ENCODE results near the gene TNRC6A. TPM values are rescaled to one million over a fixed set of nuclear protein-coding genes. Genes with fewer than 3 reads are reported as not detected.

Gene TNRC6A
- total RNA-seq, 3 donors from 2014 or later = 49.3 to 84.9 (median 59.6) TPM

GRCh38 chr16:24846548-24847357 lies 117.3 kb downstream of the TNRC6A start:
- no peaks in the 10 kb centered on the region for H3K9me3 ChIP-seq
- DNase-seq (ENCODE audit: low spot score in 2 of 2) = no peak
- intact Hi-C loops (cut with DNase I; ENCODE audit: low total_unique reads) = no loop called here
- no peak for TF ChIP-seq POLR2AphosphoS5 (IDR thresholded peaks at IDR 0.05)
- TF ChIP-seq, protein P1, sequence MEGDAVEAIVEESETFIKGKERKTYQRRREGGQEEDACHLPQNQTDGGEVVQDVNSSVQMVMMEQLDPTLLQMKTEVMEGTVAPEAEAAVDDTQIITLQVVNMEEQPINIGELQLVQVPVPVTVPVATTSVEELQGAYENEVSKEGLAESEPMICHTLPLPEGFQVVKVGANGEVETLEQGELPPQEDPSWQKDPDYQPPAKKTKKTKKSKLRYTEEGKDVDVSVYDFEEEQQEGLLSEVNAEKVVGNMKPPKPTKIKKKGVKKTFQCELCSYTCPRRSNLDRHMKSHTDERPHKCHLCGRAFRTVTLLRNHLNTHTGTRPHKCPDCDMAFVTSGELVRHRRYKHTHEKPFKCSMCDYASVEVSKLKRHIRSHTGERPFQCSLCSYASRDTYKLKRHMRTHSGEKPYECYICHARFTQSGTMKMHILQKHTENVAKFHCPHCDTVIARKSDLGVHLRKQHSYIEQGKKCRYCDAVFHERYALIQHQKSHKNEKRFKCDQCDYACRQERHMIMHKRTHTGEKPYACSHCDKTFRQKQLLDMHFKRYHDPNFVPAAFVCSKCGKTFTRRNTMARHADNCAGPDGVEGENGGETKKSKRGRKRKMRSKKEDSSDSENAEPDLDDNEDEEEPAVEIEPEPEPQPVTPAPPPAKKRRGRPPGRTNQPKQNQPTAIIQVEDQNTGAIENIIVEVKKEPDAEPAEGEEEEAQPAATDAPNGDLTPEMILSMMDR (IDR thresholded peaks at IDR 0.05) = no peak
- no peak for TF ChIP-seq POLR2A (IDR thresholded peaks at IDR 0.05)
- no peaks in the 10 kb centered on the region for H3K36me3 ChIP-seq
- H3K4me1 ChIP-seq = no peaks in the 10 kb centered on the region
- no peak overlapping the region for H3K4me3 ChIP-seq
- no peak overlapping the region for H3K27ac ChIP-seq
- H3K27me3 ChIP-seq = no peaks in the 10 kb centered on the region

GRCh38 chr16:24847358-24847664 lies 117.9 kb downstream of the TNRC6A start:
- no peak for TF ChIP-seq POLR2A (IDR thresholded peaks at IDR 0.05)
- TF ChIP-seq POLR2AphosphoS5 (IDR thresholded peaks at IDR 0.05) = no peak
- TF ChIP-seq, protein P1 (IDR thresholded peaks at IDR 0.05) = no peak
- no peak for DNase-seq (ENCODE audit: low spot score in 2 of 2)
- H3K27ac ChIP-seq = no peak overlapping the region
- no peaks in the 10 kb centered on the region for H3K9me3 ChIP-seq
- no peaks in the 10 kb centered on the region for H3K4me1 ChIP-seq
- H3K4me3 ChIP-seq = no peak overlapping the region
- H3K27me3 ChIP-seq = no peaks in the 10 kb centered on the region
- intact Hi-C loops (cut with DNase I; ENCODE audit: low total_unique reads) = no loop called here
- H3K36me3 ChIP-seq = no peaks in the 10 kb centered on the region

GRCh38 chr16:24848065-24848464 lies 118.6 kb downstream of the TNRC6A start:
- Histone ChIP-seq H3K4me1 (no peaks in the 10 kb centered on the region), H3K9me3 (no peaks in the 10 kb centered on the region), H3K27ac (no peak overlapping the region), H3K36me3 (no peaks in the 10 kb centered on the region), H3K4me3 (no peak overlapping the region), H3K27me3 (no peaks in the 10 kb centered on the region)
- no peak for DNase-seq (ENCODE audit: low spot score in 2 of 2)
- intact Hi-C loops (cut with DNase I; ENCODE audit: low total_unique reads) = no loop called here
- no peak for TF ChIP-seq POLR2A (IDR thresholded peaks at IDR 0.05)
- no peak for TF ChIP-seq POLR2AphosphoS5 (IDR thresholded peaks at IDR 0.05)

- Histone ChIP-seq H3K27ac (no peak overlapping the region), H3K36me3 (no peaks in the 10 kb centered on the region), H3K4me1 (no peaks in the 10 kb centered on the region), H3K4me3 (no peak overlapping the region), H3K27me3 (no peaks in the 10 kb centered on the region), H3K9me3 (no peaks in the 10 kb centered on the region)
- TF ChIP-seq, protein P1 (IDR thresholded peaks at IDR 0.05) = no peak
- TF ChIP-seq POLR2A (IDR thresholded peaks at IDR 0.05) (no peak), POLR2AphosphoS5 (IDR thresholded peaks at IDR 0.05) (no peak)
- no peak for DNase-seq (ENCODE audit: low spot score in 2 of 2)
- intact Hi-C loops (cut with DNase I; ENCODE audit: low total_unique reads) = no loop called here
These were observed 120.2 kb downstream of the TNRC6A start for GRCh38 chr16:24849641-24850040.

- TF ChIP-seq POLR2AphosphoS5 (IDR thresholded peaks at IDR 0.05) (no peak), POLR2A (IDR thresholded peaks at IDR 0.05) (no peak)
- TF ChIP-seq, protein P1 (IDR thresholded peaks at IDR 0.05) = no peak
- intact Hi-C loops (cut with DNase I; ENCODE audit: low total_unique reads) = no loop called here
- no peaks in the 10 kb centered on the region for H3K4me1 ChIP-seq
- H3K27ac ChIP-seq = no peak overlapping the region
- DNase-seq (ENCODE audit: low spot score in 2 of 2) = no peak
- H3K27me3 ChIP-seq = no peaks in the 10 kb centered on the region
- no peaks in the 10 kb centered on the region for H3K36me3 ChIP-seq
- no peak overlapping the region for H3K4me3 ChIP-seq
- no peaks in the 10 kb centered on the region for H3K9me3 ChIP-seq
These were observed 121.0 kb downstream of the TNRC6A start for GRCh38 chr16:24850289-24850938.

All from breast epithelium (tissue), 4 donors.